Cardiac muscle cell (in vitro differentiated cells and primary cell): ENCODE measurements around the gene AIG1. TPM values are rescaled to one million over a fixed set of nuclear protein-coding genes. Genes with fewer than 3 reads are reported as not detected.
"Not testable (repeated sequence)": the region's sequence is repeated elsewhere in the genome, so short reads cannot be mapped to it uniquely, and the experiment has no call there.

Experiments used
- DNase-seq, 2 donors: peaks; one replicate each; pipeline versions ENCODE4 v3.0.0 to v3.0.0-alpha.2; 2010 to 2017; ENCODE audit warnings: low read depth in 1 of 2, low spot score in 1 of 2
- H3K27ac ChIP-seq: fragments of 200-600 bp; sonication (generic); 2 replicates; pipeline ENCODE4 v1.5.1; 2016
- H3K27me3 ChIP-seq: fragments of 200-600 bp; sonication (generic); 2 replicates; pipeline ENCODE4 v1.6.0; 2016; ENCODE audit warnings: control low read depth
- H3K36me3 ChIP-seq: fragments of 200-600 bp; sonication (generic); 2 replicates; pipeline ENCODE4 v1.5.1; 2016; ENCODE audit warnings: control low read depth
- H3K4me1 ChIP-seq: fragments of 200-600 bp; sonication (generic); 2 replicates; pipeline ENCODE4 v1.8.1; 2017; ENCODE audit warnings: low read depth, mild to moderate bottlenecking, mixed run types
- H3K4me3 ChIP-seq: fragments of 200-600 bp; sonication (generic); 2 replicates; pipeline ENCODE4 v1.5.1; 2016; ENCODE audit warnings: mild to moderate bottlenecking
- H3K9me3 ChIP-seq: fragments of 200-600 bp; sonication (generic); 2 replicates; pipeline ENCODE4 v1.5.1; 2017; ENCODE audit warnings: low read depth, mild to moderate bottlenecking, control low read depth
- CTCF ChIP-seq: IDR thresholded peaks from 2 replicates; pipeline ENCODE4 v1.5.1; 2012; ENCODE audit warnings: low read depth, mild to moderate bottlenecking, low read length
- polyA plus RNA-seq: library from polyadenylated mRNA; unstranded; fragments of >200 nt; fragmentation: Nextera tagmentation; extraction: Ambion mirVana; gene quantifications from 2 replicates; pipeline ENCODE4 v1.2.1, GENCODE V29; 2016
- total RNA-seq: library from RNA; depleted of rRNA; stranded (reverse); fragments of >200 nt; gene quantifications from 2 replicates; pipeline ENCODE4 v1.2.3, GENCODE V29; 2016

The AIG1 gene
- total and polyA plus RNA-seq, 2 experiments from 2014 or later: 35.9 to 55.4 TPM

GRCh38 chr6:143037470-143037869, 23.2 kb upstream of the AIG1 start:
- no peaks in the 10 kb centered on the region for H3K36me3 ChIP-seq
- H3K9me3 ChIP-seq: no peaks in the 10 kb centered on the region
- H3K4me3 ChIP-seq: no peak overlapping the region
- TF ChIP-seq CTCF: no peak
- H3K27me3 ChIP-seq: no peaks in the 10 kb centered on the region
- H3K4me1 ChIP-seq: no peaks in the 10 kb centered on the region
- no peak overlapping the region for H3K27ac ChIP-seq
- DNase-seq: no peak

- Histone ChIP-seq H3K4me3 (no peak overlapping the region), H3K36me3 (no peaks in the 10 kb centered on the region), H3K27ac (no peak overlapping the region), H3K4me1 (no peaks in the 10 kb centered on the region), H3K9me3 (no peaks in the 10 kb centered on the region), H3K27me3 (no peaks in the 10 kb centered on the region)
- TF ChIP-seq CTCF: no peak
- DNase-seq: no peak
Measured at GRCh38 chr6:143038833-143039232, 21.9 kb upstream of the AIG1 start.

- Histone ChIP-seq H3K36me3 (no peaks in the 10 kb centered on the region), H3K4me1 (no peaks in the 10 kb centered on the region), H3K27me3 (no peaks in the 10 kb centered on the region), H3K9me3 (no peaks in the 10 kb centered on the region), H3K27ac (no peak overlapping the region), H3K4me3 (no peak overlapping the region)
- TF ChIP-seq CTCF: no peak
- no peak for DNase-seq
Measured at GRCh38 chr6:143039548-143039947, 21.1 kb upstream of the AIG1 start.

- no peaks in the 10 kb centered on the region for H3K36me3 ChIP-seq
- TF ChIP-seq CTCF: no peak
- DNase-seq: no peak
- no peak overlapping the region for H3K4me3 ChIP-seq
- no peaks in the 10 kb centered on the region for H3K27me3 ChIP-seq
- no peaks in the 10 kb centered on the region for H3K9me3 ChIP-seq
- H3K4me1 ChIP-seq: no peaks in the 10 kb centered on the region
- no peak overlapping the region for H3K27ac ChIP-seq
Measured at GRCh38 chr6:143040018-143040417, 20.7 kb upstream of the AIG1 start.

- H3K9me3 ChIP-seq, H3K27ac ChIP-seq, H3K27me3 ChIP-seq, H3K4me1 ChIP-seq, DNase-seq, H3K4me3 ChIP-seq, H3K36me3 ChIP-seq: not testable (repeated sequence)
Measured at GRCh38 chr6:143044345-143044744, 16.3 kb upstream of the AIG1 start.

- H3K4me1 ChIP-seq: no peaks in the 10 kb centered on the region
- H3K9me3 ChIP-seq: no peaks in the 10 kb centered on the region
- no peak overlapping the region for H3K27ac ChIP-seq
- no peak for TF ChIP-seq CTCF
- no peaks in the 10 kb centered on the region for H3K36me3 ChIP-seq
- no peaks in the 10 kb centered on the region for H3K27me3 ChIP-seq
- DNase-seq: no peak
- H3K4me3 ChIP-seq: no peak overlapping the region
Measured at GRCh38 chr6:143049611-143050010, 11.1 kb upstream of the AIG1 start.
